GM12892 (cell line): ENCODE data around the gene PPP2R2B.
A peak's percentile ranks its signal among the peaks of the same experiment; 100 is the strongest.

Experiments
- DNase-seq: peaks from one replicate; pipeline ENCODE4 v3.0.0; 2011; ENCODE audit not compliant: insufficient read length
- FAIRE-seq: peaks from 2 replicates; lab custom pipeline; 2011; peaks lifted over from hg19 to GRCh38; lab: Jason Lieb, UNC
- POLR2A ChIP-seq: IDR thresholded peaks from 2 replicates; pipeline ENCODE4 v1.6.1; 2011; ENCODE audit warnings: low read depth, low read length, control low read depth
- POLR2AphosphoS5 ChIP-seq: IDR thresholded peaks from 2 replicates; pipeline ENCODE4 v1.6.1; 2011; ENCODE audit warnings: low read depth, low read length, control low read depth
- TAF1 ChIP-seq: IDR thresholded peaks from 2 replicates; pipeline ENCODE4 v1.6.1; 2011; ENCODE audit warnings: low read depth, mild to moderate bottlenecking, control low read depth, low read length, borderline replicate concordance

Gene PPP2R2B

GRCh38 chr5:146680846-146681584 is 197.5 kb downstream of the PPP2R2B start:
- TF ChIP-seq TAF1: no peak
- no peak for TF ChIP-seq POLR2A
- no peak for TF ChIP-seq POLR2AphosphoS5
- DNase-seq: no peak
- no peak for FAIRE-seq

- no peak for FAIRE-seq
- no peak for TF ChIP-seq POLR2AphosphoS5
- TF ChIP-seq TAF1: no peak
- no peak for TF ChIP-seq POLR2A
Measured at GRCh38 chr5:146675636-146676035, 202.9 kb downstream of the PPP2R2B start.

GRCh38 chr5:146672866-146673265 is 205.7 kb downstream of the PPP2R2B start:
- TF ChIP-seq TAF1: no peak
- no peak for TF ChIP-seq POLR2A
- no peak for TF ChIP-seq POLR2AphosphoS5
- DNase-seq: no peak
- no peak for FAIRE-seq

More at GRCh38 chr5:146675636-146676035, 202.9 kb downstream of the PPP2R2B start:
- no peak for DNase-seq

- DNase-seq (no peak), FAIRE-seq (no peak)
Measured at GRCh38 chr5:146671561-146672295, 206.8 kb downstream of the PPP2R2B start.

GRCh38 chr5:146669656-146670055 is 208.9 kb downstream of the PPP2R2B start:
- no peak for TF ChIP-seq POLR2AphosphoS5
- TF ChIP-seq TAF1: no peak
- no peak for TF ChIP-seq POLR2A
- no peak for FAIRE-seq
- no peak for DNase-seq

More at GRCh38 chr5:146671561-146672295, 206.8 kb downstream of the PPP2R2B start:
- TF ChIP-seq POLR2AphosphoS5 (no peak), POLR2A (no peak), TAF1 (no peak)

GRCh38 chr5:146667633-146668272 is 210.8 kb downstream of the PPP2R2B start:
- no peak for FAIRE-seq
- no peak for TF ChIP-seq POLR2AphosphoS5
- no peak for TF ChIP-seq TAF1
- TF ChIP-seq POLR2A: no peak
- DNase-seq: no peak

- FAIRE-seq (peak; percentile 90), DNase-seq (no peak)
- TF ChIP-seq POLR2A (no peak), POLR2AphosphoS5 (no peak)
Measured at GRCh38 chr5:146662229-146662628, 216.3 kb downstream of the PPP2R2B start.

- TF ChIP-seq POLR2A (no peak), TAF1 (no peak), POLR2AphosphoS5 (no peak)
- DNase-seq (no peak), FAIRE-seq (no peak)
Measured at GRCh38 chr5:146660376-146660960, 218.1 kb downstream of the PPP2R2B start.

- no peak for DNase-seq
- FAIRE-seq: no peak
- TF ChIP-seq POLR2A (no peak), TAF1 (no peak), POLR2AphosphoS5 (no peak)
Measured at GRCh38 chr5:146659961-146660360, 218.6 kb downstream of the PPP2R2B start.

GRCh38 chr5:146656703-146657102 is 221.9 kb downstream of the PPP2R2B start:
- DNase-seq (no peak), FAIRE-seq (no peak)
- TF ChIP-seq POLR2AphosphoS5 (no peak), TAF1 (no peak), POLR2A (no peak)

GRCh38 chr5:146653560-146653959 is 225.0 kb downstream of the PPP2R2B start:
- FAIRE-seq: no peak

More at GRCh38 chr5:146653560-146653959, 225.0 kb downstream of the PPP2R2B start:
- DNase-seq: no peak
- no peak for TF ChIP-seq TAF1
- no peak for TF ChIP-seq POLR2A
- TF ChIP-seq POLR2AphosphoS5: no peak
